Astrocyte (in vitro differentiated cells and primary cell): ENCODE measurements around the gene PRSS23. TPM values are rescaled to one million over a fixed set of nuclear protein-coding genes. Genes with fewer than 3 reads are reported as not detected.

Source experiments
- DNase-seq: peaks from one replicate; pipeline ENCODE4 v3.0.0-alpha.2; 2010; ENCODE audit warnings: low read depth
- FAIRE-seq: peaks from 2 replicates; lab custom pipeline; 2011; peaks lifted over from hg19 to GRCh38; lab: Jason Lieb, UNC
- H2AFZ ChIP-seq: 2 replicates; pipeline ENCODE4 v1.6.0; 2012; ENCODE audit warnings: low read depth, low read length, inconsistent platforms
- H3K27ac ChIP-seq: 2 replicates; pipeline ENCODE4 v1.5.1; 2011; ENCODE audit warnings: low read depth, low read length, inconsistent platforms
- H3K27me3 ChIP-seq: 2 replicates; pipeline ENCODE4 v1.6.0; 2011; ENCODE audit warnings: low read length, inconsistent platforms; ENCODE audit not compliant: insufficient read depth
- H3K36me3 ChIP-seq: 2 replicates; pipeline ENCODE4 v1.5.1; 2011; ENCODE audit warnings: low read length, inconsistent platforms; ENCODE audit not compliant: insufficient read depth
- H3K4me1 ChIP-seq: 2 replicates; pipeline ENCODE4 v1.5.1; 2011; ENCODE audit warnings: low read length, inconsistent platforms; ENCODE audit not compliant: insufficient read depth
- H3K4me2 ChIP-seq: 2 replicates; pipeline ENCODE4 v1.6.0; 2012; ENCODE audit warnings: low read length, inconsistent platforms
- H3K4me3 ChIP-seq: 2 replicates; pipeline ENCODE4 v1.5.1; 2011; ENCODE audit warnings: low read depth, mild to moderate bottlenecking, low read length, inconsistent platforms; ENCODE audit not compliant: insufficient read depth
- H3K79me2 ChIP-seq: 2 replicates; pipeline ENCODE4 v1.6.0; 2012; ENCODE audit warnings: mild to moderate bottlenecking, low read length, inconsistent platforms; ENCODE audit not compliant: insufficient read depth
- H3K9ac ChIP-seq: 2 replicates; pipeline ENCODE4 v1.6.0; 2012; ENCODE audit warnings: mild to moderate bottlenecking, low read length, inconsistent platforms
- H3K9me3 ChIP-seq: 2 replicates; pipeline ENCODE4 v1.5.1; 2012; ENCODE audit warnings: low read depth, mild to moderate bottlenecking, low read length, inconsistent platforms; ENCODE audit not compliant: insufficient read depth
- H4K20me1 ChIP-seq: 2 replicates; pipeline ENCODE4 v1.6.0; 2012; ENCODE audit warnings: low read length, inconsistent platforms; ENCODE audit not compliant: insufficient read depth
- H3K27ac Mint-ChIP-seq: one replicate; pipeline ENCODE4 v1.8.0; 2021; ENCODE audit warnings: mild to moderate bottlenecking, mixed read lengths; ENCODE audit not compliant: unreplicated experiment
- H3K27me3 Mint-ChIP-seq: one replicate; pipeline ENCODE4 v1.8.0; 2021; ENCODE audit warnings: low read depth, mixed read lengths; ENCODE audit not compliant: unreplicated experiment
- H3K36me3 Mint-ChIP-seq: one replicate; pipeline ENCODE4 v1.8.0; 2021; ENCODE audit warnings: low read depth, mixed read lengths; ENCODE audit not compliant: unreplicated experiment
- H3K4me1 Mint-ChIP-seq: one replicate; pipeline ENCODE4 v1.8.0; 2021; ENCODE audit warnings: low read depth, mixed read lengths; ENCODE audit not compliant: unreplicated experiment
- H3K4me3 Mint-ChIP-seq: one replicate; pipeline ENCODE4 v1.8.0; 2021; ENCODE audit warnings: mild to moderate bottlenecking, moderate library complexity, mixed read lengths; ENCODE audit not compliant: unreplicated experiment
- H3K9me3 Mint-ChIP-seq: one replicate; pipeline ENCODE4 v1.8.0; 2021; ENCODE audit warnings: mild to moderate bottlenecking, mixed read lengths; ENCODE audit not compliant: unreplicated experiment
- CTCF ChIP-seq: IDR thresholded peaks from 2 replicates; pipeline ENCODE4 v1.5.1; 2011; ENCODE audit warnings: low read depth, mild to moderate bottlenecking, inconsistent platforms, low read length, moderate library complexity; ENCODE audit not compliant: insufficient read depth
- EZH2 ChIP-seq: IDR thresholded peaks from 2 replicates; pipeline ENCODE4 v1.6.1; 2012; ENCODE audit warnings: mild to moderate bottlenecking, low read length, inconsistent platforms; ENCODE audit not compliant: insufficient read depth
- total RNA-seq: library from RNA; stranded (reverse); gene quantifications from 2 replicates; pipeline ENCODE4 v1.2.1, GENCODE V29; 2021

Gene PRSS23
- total RNA-seq, 1 donor from 2014 or later: 717 TPM

GRCh38 chr11:86784241-86784681 is 16.1 kb upstream of the PRSS23 start:
- Histone ChIP-seq H3K36me3 (no peaks in the 10 kb centered on the region), H3K9me3 (no peaks in the 10 kb centered on the region), H4K20me1 (no peaks in the 10 kb centered on the region), H2AFZ (no peak overlapping the region), H3K4me3 (no peak overlapping the region), H3K9ac (no peak overlapping the region), H3K4me2 (no peak overlapping the region), H3K4me1 (no peaks in the 10 kb centered on the region), H3K27me3 (no peaks in the 10 kb centered on the region), H3K79me2 (no peaks in the 10 kb centered on the region), H3K27ac (no peak overlapping the region)
- Mint-ChIP-seq H3K9me3 (peaks cover 2% of the 10 kb centered on the region), H3K36me3 (no peaks in the 10 kb centered on the region), H3K27ac (peak overlapping the region; percentile 35), H3K27me3 (no peaks in the 10 kb centered on the region), H3K4me1 (peaks cover 11% of the 10 kb centered on the region), H3K4me3 (no peak overlapping the region)
- no peak for TF ChIP-seq CTCF
- no peak for TF ChIP-seq EZH2
- FAIRE-seq: no peak
- DNase-seq: no peak

GRCh38 chr11:86785576-86785975 is 14.8 kb upstream of the PRSS23 start:
- Mint-ChIP-seq H3K4me3 (no peak overlapping the region), H3K36me3 (no peaks in the 10 kb centered on the region), H3K27me3 (no peaks in the 10 kb centered on the region), H3K27ac (peak overlapping the region; percentile 62), H3K9me3 (no peaks in the 10 kb centered on the region), H3K4me1 (peaks cover 19% of the 10 kb centered on the region)
- no peak overlapping the region for H3K27ac ChIP-seq
- no peak for TF ChIP-seq CTCF
- no peak for TF ChIP-seq EZH2
- no peak overlapping the region for H2AFZ ChIP-seq
- H3K9ac ChIP-seq: no peak overlapping the region
- H3K4me1 ChIP-seq: no peaks in the 10 kb centered on the region
- no peaks in the 10 kb centered on the region for H3K9me3 ChIP-seq
- DNase-seq (no peak), FAIRE-seq (no peak)
- H3K4me2 ChIP-seq: no peak overlapping the region
- no peaks in the 10 kb centered on the region for H3K36me3 ChIP-seq
- no peak overlapping the region for H3K4me3 ChIP-seq
- H3K79me2 ChIP-seq: no peaks in the 10 kb centered on the region
- no peaks in the 10 kb centered on the region for H4K20me1 ChIP-seq
- H3K27me3 ChIP-seq: no peaks in the 10 kb centered on the region

DNA sequence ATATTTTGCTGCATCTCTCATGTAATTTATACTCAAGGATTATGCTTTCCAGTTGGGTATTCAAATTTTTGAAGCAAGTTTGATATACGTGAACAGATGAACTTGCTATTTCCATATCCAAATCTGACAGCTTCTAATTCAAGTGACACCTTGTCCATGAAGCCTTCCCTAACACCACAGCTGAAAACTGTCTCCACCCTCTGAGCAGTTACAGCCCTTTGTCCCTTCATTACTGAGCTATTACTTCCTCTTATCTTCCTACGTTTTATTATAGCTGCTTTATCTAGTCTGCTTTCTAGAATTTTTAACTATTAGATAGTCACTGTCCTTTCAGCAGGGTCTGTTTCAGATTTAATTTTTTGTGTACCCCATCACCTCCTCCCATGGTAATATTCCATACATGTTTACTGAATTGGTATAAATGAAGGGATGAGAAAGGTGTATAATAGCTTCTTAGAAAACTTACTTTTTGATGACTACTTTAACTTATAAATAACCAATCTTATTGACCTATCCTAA is 13.3 kb upstream of the PRSS23 start:
- no peaks in the 10 kb centered on the region for H3K36me3 ChIP-seq
- no peaks in the 10 kb centered on the region for H3K9me3 Mint-ChIP-seq
- peak; percentile 26 for FAIRE-seq
- no peak overlapping the region for H3K4me3 ChIP-seq
- no peak overlapping the region for H3K4me3 Mint-ChIP-seq
- H3K27ac ChIP-seq: no peak overlapping the region
- no peaks in the 10 kb centered on the region for H3K9me3 ChIP-seq
- H3K36me3 Mint-ChIP-seq: no peaks in the 10 kb centered on the region
- no peak for TF ChIP-seq CTCF
- no peaks in the 10 kb centered on the region for H4K20me1 ChIP-seq
- H3K27ac Mint-ChIP-seq: no peak overlapping the region
- no peaks in the 10 kb centered on the region for H3K27me3 Mint-ChIP-seq
- no peaks in the 10 kb centered on the region for H3K4me1 ChIP-seq
- no peaks in the 10 kb centered on the region for H3K27me3 ChIP-seq
- no peak overlapping the region for H2AFZ ChIP-seq
- H3K4me1 Mint-ChIP-seq: peaks cover 24% of the 10 kb centered on the region
- H3K4me2 ChIP-seq: no peak overlapping the region
- no peak for DNase-seq
- H3K79me2 ChIP-seq: no peaks in the 10 kb centered on the region
- H3K9ac ChIP-seq: no peak overlapping the region
